ENCODE results near the gene PHF21B.

- TF ChIP-seq CTCF (IDR thresholded peaks at IDR 0.05) (no peak), POLR2A (IDR thresholded peaks at IDR 0.05) (no peak)
Measured at GRCh38 chr22:44934454-44934735, 75.4 kb downstream of the PHF21B start.
